ENCODE measurements around the gene BAHCC1. TPM values are rescaled to one million over a fixed set of nuclear protein-coding genes. Genes with fewer than 3 reads are reported as not detected.

BAHCC1 gene
- total RNA-seq, 1 donor from 2014 or later, result 8.4 TPM

DNA sequence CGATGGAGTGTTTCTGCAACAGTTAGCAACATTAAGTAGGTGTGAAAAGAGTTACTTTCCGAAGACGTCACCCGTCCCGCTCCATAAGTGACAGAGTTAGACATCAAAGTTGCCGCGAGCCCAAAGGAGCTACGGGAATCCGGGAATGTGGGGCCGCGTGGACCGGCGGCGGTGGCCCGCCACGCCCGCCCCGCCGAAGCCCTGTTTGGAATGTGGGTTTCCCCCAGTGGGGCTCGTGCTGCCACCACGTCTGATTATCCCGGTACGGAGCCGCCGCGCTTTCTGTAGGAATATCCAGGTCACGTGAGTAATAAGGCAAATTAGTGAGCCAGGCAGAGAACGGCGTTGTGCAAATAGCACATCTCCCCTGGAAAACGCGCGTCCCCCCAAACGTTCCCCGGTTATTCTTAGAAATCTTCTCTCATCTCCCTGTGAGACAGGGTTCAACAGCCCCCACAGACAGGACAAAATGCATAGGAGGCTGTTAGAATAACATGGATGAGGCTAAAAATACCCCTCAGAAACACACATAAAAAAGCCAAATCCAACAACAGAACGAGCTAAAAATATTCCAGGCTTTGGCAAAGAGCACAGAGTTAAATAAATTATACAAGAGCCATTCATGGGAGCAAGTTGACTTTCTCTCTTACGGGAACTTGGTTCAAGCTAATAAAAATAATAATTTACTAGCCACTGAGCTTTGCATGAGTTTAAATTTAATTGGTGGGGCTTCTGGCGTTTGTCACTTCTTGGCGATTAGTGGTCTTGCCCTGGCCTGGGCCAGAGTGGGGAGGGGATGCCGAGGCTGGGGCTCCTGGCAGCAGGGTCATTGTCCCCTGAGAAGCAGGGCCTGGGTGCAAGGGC, 8.6 kb downstream of the BAHCC1 start:
- H3K4me3 ChIP-seq (ENCODE audit: low read length in 3 of 3), result peak overlapping the region in 2 of 3 donors; percentile 35 to 59
- H3K36me3 ChIP-seq (ENCODE audit: control insufficient read depth in 3 of 3, insufficient read depth in 3 of 3, low read length in 3 of 3), result no peaks in the 10 kb centered on the region
- H3K9me3 ChIP-seq (ENCODE audit: control insufficient read depth in 3 of 3, low read length in 3 of 3), result no peaks in the 10 kb centered on the region
- peak overlapping the region; percentile 94 for H3K27ac ChIP-seq (ENCODE audit: low read depth, low read length)
- H3K4me1 ChIP-seq (ENCODE audit: control insufficient read depth in 3 of 3, insufficient read depth in 3 of 3, low read length in 3 of 3), result peaks cover 61 to 69% (median 61%) of the 10 kb centered on the region in 3 donors
- no peaks in the 10 kb centered on the region for H3K27me3 ChIP-seq (ENCODE audit: control insufficient read depth in 3 of 3, insufficient read depth in 3 of 3, low read length in 3 of 3)
- H3K9ac ChIP-seq (ENCODE audit: low read depth in 1 of 3, low read length in 3 of 3), result peak overlapping the region in 2 of 3 donors; percentile 25 to 51

DNA sequence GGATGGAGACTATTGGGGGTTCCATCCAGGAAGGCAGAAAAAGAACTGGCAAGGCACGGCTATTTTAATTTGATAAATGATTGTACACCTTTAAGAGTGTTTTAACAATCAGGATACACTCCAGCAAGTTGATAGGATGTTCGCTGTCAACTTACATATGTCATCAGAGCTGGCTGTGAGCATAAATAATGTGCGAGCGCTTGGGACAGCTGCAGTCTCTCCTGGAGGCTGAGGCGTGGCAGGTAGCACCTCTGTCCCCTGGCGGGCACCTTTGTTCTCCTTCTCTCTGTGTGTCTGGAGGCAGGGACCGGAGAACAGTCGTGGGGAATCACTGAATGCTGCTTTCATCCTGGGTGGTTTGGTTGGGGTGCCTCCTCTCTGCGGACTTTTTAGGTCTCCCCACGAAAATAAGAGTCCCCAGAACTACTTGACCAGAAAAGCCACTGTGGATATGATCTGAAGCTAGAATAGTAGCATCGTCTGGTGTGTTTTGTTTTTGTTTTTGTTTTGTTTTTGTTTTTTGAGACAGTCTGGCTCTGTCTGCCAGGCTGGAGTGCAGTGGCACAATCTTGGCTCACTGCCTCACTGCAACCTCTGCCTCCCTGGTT, 9.4 kb downstream of the BAHCC1 start:
- H3K4me3 ChIP-seq (ENCODE audit: low read length in 3 of 3), result peak overlapping the region in 2 of 3 donors; percentile 24 to 41
- H3K36me3 ChIP-seq (ENCODE audit: control insufficient read depth in 3 of 3, insufficient read depth in 3 of 3, low read length in 3 of 3), result no peaks in the 10 kb centered on the region
- peak overlapping the region; percentile 94 for H3K27ac ChIP-seq (ENCODE audit: low read depth, low read length)
- peak overlapping the region in 1 of 3 donors; percentile 16 for H3K9ac ChIP-seq (ENCODE audit: low read depth in 1 of 3, low read length in 3 of 3)
- H3K9me3 ChIP-seq (ENCODE audit: control insufficient read depth in 3 of 3, low read length in 3 of 3), result no peaks in the 10 kb centered on the region
- H3K4me1 ChIP-seq (ENCODE audit: control insufficient read depth in 3 of 3, insufficient read depth in 3 of 3, low read length in 3 of 3), result peaks cover 60 to 71% (median 61%) of the 10 kb centered on the region in 3 donors
- no peaks in the 10 kb centered on the region for H3K27me3 ChIP-seq (ENCODE audit: control insufficient read depth in 3 of 3, insufficient read depth in 3 of 3, low read length in 3 of 3)

DNA sequence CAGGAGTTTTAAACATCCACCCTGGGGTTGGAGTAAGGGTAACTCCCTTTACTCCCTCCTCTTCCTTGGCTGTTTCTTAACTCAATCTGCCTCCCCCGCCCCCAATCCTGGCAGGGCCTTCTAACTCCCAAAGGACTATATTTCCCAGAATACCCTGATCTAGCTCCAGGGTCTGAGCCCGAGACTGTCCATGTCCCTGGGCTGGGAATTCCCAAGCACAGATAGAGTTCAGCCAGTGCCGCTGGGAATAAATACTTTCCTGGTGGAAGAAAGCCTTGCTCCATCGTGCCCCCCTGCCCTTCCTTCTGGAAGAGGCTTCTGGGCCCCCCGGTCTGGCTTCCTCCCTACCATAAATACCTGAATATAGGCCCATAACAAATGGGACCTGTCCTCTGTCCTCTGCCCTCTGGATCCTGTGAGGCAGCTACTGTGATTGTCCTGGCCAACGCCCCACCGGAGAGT, 10.2 kb downstream of the BAHCC1 start:
- Histone ChIP-seq H3K27me3 (ENCODE audit: control insufficient read depth in 3 of 3, insufficient read depth in 3 of 3, low read length in 3 of 3) (no peaks in the 10 kb centered on the region), H3K4me1 (ENCODE audit: control insufficient read depth in 3 of 3, insufficient read depth in 3 of 3, low read length in 3 of 3) (peaks cover 57 to 69% (median 58%) of the 10 kb centered on the region in 3 donors), H3K9me3 (ENCODE audit: control insufficient read depth in 3 of 3, low read length in 3 of 3) (no peaks in the 10 kb centered on the region), H3K4me3 (ENCODE audit: low read length in 3 of 3) (peak overlapping the region in 2 of 3 donors; percentile 14 to 45), H3K27ac (ENCODE audit: low read depth, low read length) (peak overlapping the region; percentile 94), H3K9ac (ENCODE audit: low read depth in 1 of 3, low read length in 3 of 3) (peak overlapping the region in 2 of 3 donors; percentile 54 to 62), H3K36me3 (ENCODE audit: control insufficient read depth in 3 of 3, insufficient read depth in 3 of 3, low read length in 3 of 3) (no peaks in the 10 kb centered on the region)

DNA sequence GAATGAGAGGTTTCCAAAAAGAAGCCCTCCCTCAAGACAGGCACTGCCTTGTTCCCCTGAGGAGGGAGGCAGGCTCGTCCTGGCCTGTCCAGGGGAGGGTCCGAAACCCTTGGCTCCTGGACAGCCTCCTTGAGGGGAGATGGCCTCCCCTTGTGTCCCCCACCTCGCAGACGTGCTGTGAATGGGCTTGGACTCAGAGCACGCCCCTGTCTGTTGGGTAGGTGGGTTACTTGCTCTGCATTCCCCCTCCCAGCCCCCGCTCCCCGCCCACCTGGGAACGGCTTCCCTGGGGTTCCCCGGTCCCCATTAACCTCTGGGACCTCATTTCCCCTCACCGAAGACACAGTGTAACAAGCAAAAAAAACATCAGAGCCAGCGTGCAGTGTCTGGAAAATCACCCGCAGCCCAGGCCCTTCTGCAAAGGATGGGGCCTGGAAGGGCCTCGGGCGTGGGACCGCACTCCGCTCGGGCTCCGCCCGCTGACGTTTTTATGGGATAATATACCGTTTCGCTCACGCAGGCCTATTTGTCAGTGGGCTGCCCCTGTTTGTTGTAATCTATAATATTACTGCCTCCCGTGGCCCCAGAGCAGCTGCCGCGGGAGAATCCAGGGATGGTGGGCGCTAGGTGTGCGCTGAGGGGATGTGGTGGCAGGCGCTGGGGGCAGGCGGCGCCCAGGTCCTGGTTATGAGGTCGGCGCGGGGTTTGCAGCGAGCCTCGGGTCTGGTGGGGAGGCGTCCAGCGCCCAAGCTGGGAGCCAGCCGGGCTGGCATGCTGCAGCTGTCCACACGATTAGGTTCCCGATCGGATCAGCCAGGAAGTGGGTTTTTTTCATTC, 11.1 kb downstream of the BAHCC1 start:
- no peaks in the 10 kb centered on the region for H3K27me3 ChIP-seq (ENCODE audit: control insufficient read depth in 3 of 3, insufficient read depth in 3 of 3, low read length in 3 of 3)
- peak overlapping the region; percentile 25 to 61 (median 45) for H3K4me3 ChIP-seq (ENCODE audit: low read length in 3 of 3)
- H3K36me3 ChIP-seq (ENCODE audit: control insufficient read depth in 3 of 3, insufficient read depth in 3 of 3, low read length in 3 of 3), result no peaks in the 10 kb centered on the region
- H3K9me3 ChIP-seq (ENCODE audit: control insufficient read depth in 3 of 3, low read length in 3 of 3), result no peaks in the 10 kb centered on the region
- H3K9ac ChIP-seq (ENCODE audit: low read depth in 1 of 3, low read length in 3 of 3), result peak overlapping the region; percentile 43 to 62 (median 60)
- peaks cover 49 to 62% (median 50%) of the 10 kb centered on the region in 3 donors for H3K4me1 ChIP-seq (ENCODE audit: control insufficient read depth in 3 of 3, insufficient read depth in 3 of 3, low read length in 3 of 3)
- peak overlapping the region; percentile 94 for H3K27ac ChIP-seq (ENCODE audit: low read depth, low read length)

DNA sequence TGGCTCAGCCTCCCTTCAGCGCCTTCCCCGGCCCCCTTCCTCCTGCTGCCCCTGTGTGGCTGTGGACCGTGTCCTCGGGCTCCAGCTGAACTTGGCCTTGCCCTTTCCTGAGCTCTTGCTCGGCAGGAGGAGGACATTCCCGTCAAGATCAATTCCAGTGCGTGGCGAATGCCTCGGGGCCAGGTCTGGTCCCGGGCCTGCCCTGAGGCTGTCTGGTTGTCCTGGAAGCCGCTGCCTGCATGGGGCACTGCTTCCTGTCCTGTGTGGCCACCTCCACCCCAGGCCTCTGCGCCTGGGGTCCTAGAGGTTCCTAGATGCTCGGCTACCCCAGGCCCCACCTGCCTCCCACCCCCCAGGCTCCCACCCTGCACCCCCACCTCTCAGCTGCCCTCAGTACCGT, 12.8 kb downstream of the BAHCC1 start:
- Histone ChIP-seq H3K4me1 (ENCODE audit: control insufficient read depth in 3 of 3, insufficient read depth in 3 of 3, low read length in 3 of 3) (peaks cover 45 to 59% (median 47%) of the 10 kb centered on the region in 3 donors), H3K4me3 (ENCODE audit: low read length in 3 of 3) (no peak overlapping the region), H3K9me3 (ENCODE audit: control insufficient read depth in 3 of 3, low read length in 3 of 3) (no peaks in the 10 kb centered on the region), H3K27ac (ENCODE audit: low read depth, low read length) (no peak overlapping the region), H3K27me3 (ENCODE audit: control insufficient read depth in 3 of 3, insufficient read depth in 3 of 3, low read length in 3 of 3) (no peaks in the 10 kb centered on the region), H3K36me3 (ENCODE audit: control insufficient read depth in 3 of 3, insufficient read depth in 3 of 3, low read length in 3 of 3) (no peaks in the 10 kb centered on the region), H3K9ac (ENCODE audit: low read depth in 1 of 3, low read length in 3 of 3) (no peak overlapping the region)

DNA sequence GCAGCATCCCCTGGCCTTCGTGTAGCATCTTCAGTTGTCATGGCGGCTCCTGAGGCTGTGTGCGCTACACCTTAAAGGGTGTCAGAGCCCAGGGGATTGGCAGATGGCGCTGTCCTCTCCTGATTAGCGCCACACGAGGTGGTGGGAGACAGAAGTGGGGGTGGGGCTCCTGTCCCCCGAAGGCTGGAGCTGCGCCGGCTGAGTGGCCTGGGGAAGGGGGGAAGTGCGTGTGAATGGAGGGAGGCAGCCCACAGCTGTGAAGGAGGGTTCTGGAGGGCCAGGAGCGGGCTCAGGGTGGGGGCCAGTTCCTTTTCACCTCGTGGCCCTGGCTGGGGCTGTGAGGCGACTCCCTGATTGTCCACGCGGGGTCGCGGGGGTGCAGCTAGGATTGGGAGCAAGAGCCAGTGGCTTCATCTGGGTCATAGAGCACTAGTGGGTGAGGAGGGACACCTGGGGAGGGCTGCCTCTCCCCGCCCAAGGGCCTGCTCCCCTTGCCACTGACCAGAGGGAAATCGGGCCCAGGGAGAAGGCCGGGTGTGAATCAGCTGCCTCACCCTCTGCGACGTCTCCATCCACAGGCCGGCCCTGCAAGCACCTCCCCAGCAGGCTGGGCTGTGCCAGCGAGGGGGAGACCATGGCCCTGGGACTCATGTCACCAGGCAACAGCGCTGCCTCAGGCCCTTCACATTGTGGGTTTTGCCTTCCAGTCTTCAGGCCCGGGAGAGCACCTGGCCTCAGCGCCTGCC, 14.1 kb downstream of the BAHCC1 start:
- H3K36me3 ChIP-seq (ENCODE audit: control insufficient read depth in 3 of 3, insufficient read depth in 3 of 3, low read length in 3 of 3), result no peaks in the 10 kb centered on the region
- H3K4me1 ChIP-seq (ENCODE audit: control insufficient read depth in 3 of 3, insufficient read depth in 3 of 3, low read length in 3 of 3), result peaks cover 38 to 53% (median 42%) of the 10 kb centered on the region in 3 donors
- no peak overlapping the region for H3K27ac ChIP-seq (ENCODE audit: low read depth, low read length)
- no peak overlapping the region for H3K9ac ChIP-seq (ENCODE audit: low read depth in 1 of 3, low read length in 3 of 3)
- no peaks in the 10 kb centered on the region for H3K9me3 ChIP-seq (ENCODE audit: control insufficient read depth in 3 of 3, low read length in 3 of 3)
- H3K27me3 ChIP-seq (ENCODE audit: control insufficient read depth in 3 of 3, insufficient read depth in 3 of 3, low read length in 3 of 3), result no peaks in the 10 kb centered on the region
- no peak overlapping the region for H3K4me3 ChIP-seq (ENCODE audit: low read length in 3 of 3)

DNA sequence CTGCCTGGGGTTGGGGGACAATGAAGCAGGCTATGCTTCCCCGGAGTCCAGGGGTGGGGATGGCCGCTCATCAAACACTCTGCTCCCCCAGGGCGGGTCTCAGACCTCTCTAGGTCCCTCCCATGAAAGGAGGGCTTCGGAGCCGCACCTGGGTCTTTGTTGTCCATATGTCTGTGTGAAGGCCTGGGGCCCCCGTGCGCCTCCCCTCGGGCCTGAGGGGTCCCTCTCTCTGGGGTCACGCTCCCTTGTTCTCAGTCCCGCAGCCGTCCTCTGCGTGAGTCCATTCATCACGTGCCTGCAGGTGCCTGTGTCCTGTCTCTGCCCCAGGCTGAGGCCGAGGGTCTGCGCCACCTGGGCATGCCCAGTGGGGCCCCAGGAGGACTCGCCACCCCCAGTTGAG, 15.6 kb downstream of the BAHCC1 start:
- H3K36me3 ChIP-seq (ENCODE audit: control insufficient read depth in 3 of 3, insufficient read depth in 3 of 3, low read length in 3 of 3), result no peaks in the 10 kb centered on the region
- no peak overlapping the region for H3K27ac ChIP-seq (ENCODE audit: low read depth, low read length)
- no peak overlapping the region for H3K4me3 ChIP-seq (ENCODE audit: low read length in 3 of 3)
- no peak overlapping the region for H3K9ac ChIP-seq (ENCODE audit: low read depth in 1 of 3, low read length in 3 of 3)
- H3K9me3 ChIP-seq (ENCODE audit: control insufficient read depth in 3 of 3, low read length in 3 of 3), result no peaks in the 10 kb centered on the region
- peaks cover 23 to 40% (median 30%) of the 10 kb centered on the region in 3 donors for H3K4me1 ChIP-seq (ENCODE audit: control insufficient read depth in 3 of 3, insufficient read depth in 3 of 3, low read length in 3 of 3)
- peaks cover 0 to 4% (median 0%) of the 10 kb centered on the region in 3 donors for H3K27me3 ChIP-seq (ENCODE audit: control insufficient read depth in 3 of 3, insufficient read depth in 3 of 3, low read length in 3 of 3)

DNA sequence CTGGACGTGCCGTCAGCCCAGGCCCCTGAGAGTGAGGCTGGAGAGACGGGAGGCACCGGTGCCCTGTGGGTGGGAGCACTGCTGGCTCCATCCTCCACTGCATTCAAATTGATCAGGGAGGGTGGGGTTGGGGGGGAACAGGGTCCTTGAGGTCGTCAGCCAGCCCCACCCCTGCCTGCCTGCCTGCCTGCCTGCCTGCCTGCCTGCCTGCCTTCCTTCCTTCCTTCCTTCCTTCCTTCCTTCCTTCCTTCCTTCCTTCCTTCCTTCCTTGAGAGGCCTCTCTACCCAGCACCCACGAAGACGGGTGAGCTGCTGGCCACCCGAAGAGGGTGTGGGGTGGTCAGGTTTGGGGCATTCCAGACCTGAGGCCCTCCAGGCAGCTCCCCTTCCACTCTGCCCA, 16.0 kb downstream of the BAHCC1 start:
- H3K4me1 ChIP-seq (ENCODE audit: control insufficient read depth in 3 of 3, insufficient read depth in 3 of 3, low read length in 3 of 3), result peaks cover 19 to 37% (median 27%) of the 10 kb centered on the region in 3 donors
- no peak overlapping the region for H3K27ac ChIP-seq (ENCODE audit: low read depth, low read length)

DNA sequence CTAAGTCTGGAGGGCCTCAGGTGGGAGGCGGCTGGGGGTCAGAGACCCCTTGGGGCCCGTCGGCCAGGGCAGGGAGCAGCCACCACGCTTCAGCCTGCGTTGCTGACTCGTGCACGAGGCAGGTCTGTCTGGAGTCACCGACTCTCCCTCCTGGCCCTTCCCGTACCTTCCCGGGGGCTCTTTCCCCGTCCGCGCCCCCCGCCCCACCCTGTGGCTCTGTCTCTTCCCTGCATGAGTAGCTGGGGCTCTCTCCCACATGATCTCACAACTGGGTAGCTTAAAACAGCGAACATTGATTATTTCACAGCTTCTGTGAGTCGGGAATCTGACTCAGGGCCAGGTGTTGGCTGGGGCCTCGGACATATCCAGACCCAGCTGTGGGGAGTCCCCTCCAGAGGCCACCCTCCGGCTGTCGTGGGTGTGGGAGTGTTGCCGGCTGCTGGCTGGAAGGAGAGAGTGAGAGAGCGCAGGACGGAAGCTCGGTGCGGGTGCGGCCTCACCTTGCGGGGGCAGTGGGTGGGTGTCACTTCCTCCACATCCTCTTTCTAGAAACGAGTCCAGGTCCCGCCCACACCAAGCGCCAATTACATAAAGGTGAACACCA, 17.3 kb downstream of the BAHCC1 start:
- H3K4me1 ChIP-seq (ENCODE audit: control insufficient read depth in 3 of 3, insufficient read depth in 3 of 3, low read length in 3 of 3), result peaks cover 20 to 37% (median 27%) of the 10 kb centered on the region in 3 donors
- H3K9me3 ChIP-seq (ENCODE audit: control insufficient read depth in 3 of 3, low read length in 3 of 3), result no peaks in the 10 kb centered on the region
- no peak overlapping the region for H3K4me3 ChIP-seq (ENCODE audit: low read length in 3 of 3)
- H3K9ac ChIP-seq (ENCODE audit: low read depth in 1 of 3, low read length in 3 of 3), result peak overlapping the region in 1 of 3 donors; percentile 16
- H3K27ac ChIP-seq (ENCODE audit: low read depth, low read length), result no peak overlapping the region
- H3K36me3 ChIP-seq (ENCODE audit: control insufficient read depth in 3 of 3, insufficient read depth in 3 of 3, low read length in 3 of 3), result no peaks in the 10 kb centered on the region
- H3K27me3 ChIP-seq (ENCODE audit: control insufficient read depth in 3 of 3, insufficient read depth in 3 of 3, low read length in 3 of 3), result peaks cover 0 to 5% (median 0%) of the 10 kb centered on the region in 3 donors

More for the DNA sequence above, 16.0 kb downstream of the BAHCC1 start:
- H3K36me3 ChIP-seq (ENCODE audit: control insufficient read depth in 3 of 3, insufficient read depth in 3 of 3, low read length in 3 of 3), result no peaks in the 10 kb centered on the region
- H3K4me3 ChIP-seq (ENCODE audit: low read length in 3 of 3), result no peak overlapping the region
- H3K9ac ChIP-seq (ENCODE audit: low read depth in 1 of 3, low read length in 3 of 3), result no peak overlapping the region
- H3K9me3 ChIP-seq (ENCODE audit: control insufficient read depth in 3 of 3, low read length in 3 of 3), result no peaks in the 10 kb centered on the region
- peaks cover 0 to 5% (median 0%) of the 10 kb centered on the region in 3 donors for H3K27me3 ChIP-seq (ENCODE audit: control insufficient read depth in 3 of 3, insufficient read depth in 3 of 3, low read length in 3 of 3)
